Upper lobe of left lung (tissue), 4 donors: Measurements from ENCODE around the gene PKNOX2.

Experiments used
- CTCF ChIP-seq, 6 experiments: fragments of 450-650 bp in 4 of 6; fragments of 200-600 bp in 2 of 6; sonication (generic) in 2 of 6; IDR thresholded peaks; one replicate each; pipeline ENCODE4 v1.5.1; 2016 to 2019; ENCODE audit warnings: antibody characterized with exemption in 6 of 6
- EP300 ChIP-seq, 4 donors: sonication (generic); formaldehyde crosslinking; IDR thresholded peaks; one replicate each; pipeline ENCODE4 v1.5.1; 2017; ENCODE audit warnings: antibody characterized with exemption in 4 of 4, control low read depth in 2 of 4
- POLR2A ChIP-seq, 4 donors: fragments of 450-650 bp; IDR thresholded peaks; one replicate each; pipeline ENCODE4 v1.5.1; 2016 to 2017; ENCODE audit warnings: antibody characterized with exemption in 4 of 4, mild to moderate bottlenecking in 2 of 4
- POLR2AphosphoS5 ChIP-seq, 2 donors: sonication (generic); formaldehyde crosslinking; IDR thresholded peaks; one replicate each; pipeline ENCODE4 v1.5.1; 2017; ENCODE audit warnings: antibody characterized with exemption in 2 of 2

DNA sequence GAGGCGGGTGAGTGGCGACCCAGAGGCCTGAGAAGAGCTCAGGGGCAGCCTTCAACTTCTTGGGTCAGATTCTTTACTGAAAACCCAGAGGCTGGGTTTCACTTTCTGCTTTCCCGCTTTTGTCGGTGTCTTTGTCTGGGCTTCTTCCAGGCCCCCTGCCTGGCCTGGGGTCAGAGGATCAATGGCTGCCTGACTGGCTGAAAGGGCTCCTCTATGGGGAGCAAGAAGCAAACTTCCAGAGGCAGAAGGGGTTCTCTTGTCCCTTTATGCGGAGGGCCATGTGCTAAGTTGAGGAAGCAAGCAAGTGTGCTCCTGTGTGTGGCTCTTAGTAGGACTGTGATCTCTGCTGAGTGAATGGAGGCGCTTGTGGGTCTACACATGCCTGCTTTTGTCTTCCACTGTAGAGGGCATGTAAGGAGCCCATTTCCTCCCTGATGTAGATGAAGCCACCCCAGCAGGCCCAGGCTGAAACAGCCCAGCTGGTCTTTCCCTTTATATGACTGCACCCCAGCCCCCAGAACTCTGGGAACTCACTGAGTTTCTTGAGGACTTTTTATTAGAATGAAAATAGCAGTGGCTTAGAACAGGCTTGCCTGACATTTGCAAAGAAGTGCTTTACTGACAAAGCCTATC, 1.0 kb upstream of the PKNOX2 start:
- TF ChIP-seq CTCF (IDR thresholded peaks at IDR 0.05): no peak
- TF ChIP-seq POLR2A (IDR thresholded peaks at IDR 0.05): no peak
- TF ChIP-seq POLR2AphosphoS5 (IDR thresholded peaks at IDR 0.05): no peak
- no peak for TF ChIP-seq EP300 (IDR thresholded peaks at IDR 0.05)
